OCI-LY1 (cell line): ENCODE measurements around the gene YBX3.

Experiments
- H2AFZ ChIP-seq: fragments of 200-600 bp; sonication (generic), shearing (Covaris generic); 2 replicates; pipeline ENCODE4 v1.6.0; 2014; ENCODE audit warnings: antibody characterized with exemption, mild to moderate bottlenecking, low read length
- H3F3A ChIP-seq: fragments of 200-600 bp; sonication (generic), shearing (Covaris generic); 2 replicates; pipeline ENCODE4 v1.6.0; 2014; ENCODE audit warnings: mild to moderate bottlenecking, antibody characterized with exemption, low read length, moderate library complexity; ENCODE audit not compliant: insufficient read depth
- H3K27ac ChIP-seq: fragments of 200-600 bp; sonication (generic); 2 replicates; pipeline ENCODE4 v1.5.1; 2014; ENCODE audit warnings: low read length, mixed run types, mild to moderate bottlenecking, low read depth; ENCODE audit not compliant: poor library complexity, severe bottlenecking
- H3K27me3 ChIP-seq: fragments of 200-600 bp; sonication (generic); 2 replicates; pipeline ENCODE4 v1.6.0; 2014; ENCODE audit warnings: antibody characterized with exemption, mild to moderate bottlenecking, low read length, moderate library complexity; ENCODE audit not compliant: insufficient read depth
- H3K36me3 ChIP-seq: fragments of 200-600 bp; sonication (generic); 2 replicates; pipeline ENCODE4 v1.6.1; 2014; ENCODE audit warnings: mild to moderate bottlenecking, antibody characterized with exemption, low read length, moderate library complexity, mixed read lengths; ENCODE audit not compliant: insufficient read depth
- H3K4me1 ChIP-seq: fragments of 200-600 bp; sonication (generic); 2 replicates; pipeline ENCODE4 v1.5.1; 2014; ENCODE audit warnings: mild to moderate bottlenecking, low read length, moderate library complexity; ENCODE audit not compliant: insufficient read depth, severe bottlenecking
- H3K4me2 ChIP-seq: fragments of 200-600 bp; sonication (generic), shearing (Covaris generic); 2 replicates; pipeline ENCODE4 v1.6.1; 2014; ENCODE audit warnings: low read length
- H3K4me3 ChIP-seq: fragments of 200-600 bp; sonication (generic); 2 replicates; pipeline ENCODE4 v1.5.1; 2014; ENCODE audit warnings: low read length, low read depth, mild to moderate bottlenecking, mixed read lengths; ENCODE audit not compliant: poor library complexity, severe bottlenecking
- H3K79me2 ChIP-seq: fragments of 200-600 bp; shearing (Covaris generic); 2 replicates; pipeline ENCODE4 v1.6.1; 2016; ENCODE audit warnings: mixed run types, low read length, mixed read lengths; ENCODE audit not compliant: insufficient read depth
- H3K9ac ChIP-seq: fragments of 200-600 bp; sonication (generic), shearing (Covaris generic); 2 replicates; pipeline ENCODE4 v1.6.1; 2014; ENCODE audit warnings: mild to moderate bottlenecking, low read length, mixed read lengths
- H3K9me2 ChIP-seq: fragments of 200-600 bp; sonication (generic), shearing (Covaris generic); 2 replicates; pipeline ENCODE4 v1.6.1; 2014; ENCODE audit warnings: low read depth, mild to moderate bottlenecking, low read length, mixed read lengths
- H3K9me3 ChIP-seq: fragments of 200-600 bp; shearing (Covaris generic); 2 replicates; pipeline ENCODE4 v1.6.1; 2014; ENCODE audit warnings: low read length, mixed read lengths
- H4K20me1 ChIP-seq: fragments of 200-600 bp; sonication (generic), shearing (Covaris generic); 2 replicates; pipeline ENCODE4 v1.6.0; 2016; ENCODE audit warnings: mild to moderate bottlenecking, low read length; ENCODE audit not compliant: insufficient read depth
- EZH2 ChIP-seq: fragments of 200-600 bp; sonication (generic), shearing (Covaris generic); IDR thresholded peaks from 2 replicates; pipeline ENCODE4 v1.8.0; 2017; ENCODE audit warnings: borderline replicate concordance, mixed run types, mild to moderate bottlenecking, antibody characterized with exemption, low read length, moderate library complexity, mixed read lengths
- TF ChIP-seq, protein P1 (sequence below): fragments of 200-600 bp; sonication (generic), shearing (Covaris generic); IDR thresholded peaks from 2 replicates; pipeline ENCODE4 v1.5.1; 2017; ENCODE audit warnings: mild to moderate bottlenecking, antibody characterized with exemption, low read length, moderate library complexity, mixed read lengths

YBX3 gene

DNA sequence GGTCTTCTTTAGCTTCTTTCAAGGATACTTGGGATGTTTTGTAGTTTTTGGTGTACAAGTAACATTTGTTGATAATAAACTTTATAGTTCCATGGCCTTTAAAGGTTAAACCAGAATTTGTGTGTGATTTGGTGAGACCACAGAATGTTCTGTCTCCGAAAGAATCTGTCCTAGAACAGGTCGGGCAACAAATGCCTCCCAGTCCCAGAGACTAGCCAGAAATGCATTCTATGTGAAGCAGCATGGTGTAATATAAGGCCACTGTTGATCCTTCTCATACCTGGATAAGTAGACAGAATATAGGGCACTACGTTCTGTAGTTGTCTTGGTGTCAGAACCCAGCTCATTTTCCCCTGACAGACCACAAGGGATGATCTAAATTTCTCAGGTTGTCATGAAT is 59.3 kb downstream of the YBX3 start:
- H3K9ac ChIP-seq: no peak overlapping the region
- H4K20me1 ChIP-seq: no peaks in the 10 kb centered on the region
- no peak overlapping the region for H3K27ac ChIP-seq
- H3K4me3 ChIP-seq: no peak overlapping the region
- H3K9me3 ChIP-seq: no peaks in the 10 kb centered on the region
- H3K4me1 ChIP-seq: peaks cover 14% of the 10 kb centered on the region
- no peaks in the 10 kb centered on the region for H3K27me3 ChIP-seq
- H3K36me3 ChIP-seq: no peaks in the 10 kb centered on the region
- TF ChIP-seq, protein P1, sequence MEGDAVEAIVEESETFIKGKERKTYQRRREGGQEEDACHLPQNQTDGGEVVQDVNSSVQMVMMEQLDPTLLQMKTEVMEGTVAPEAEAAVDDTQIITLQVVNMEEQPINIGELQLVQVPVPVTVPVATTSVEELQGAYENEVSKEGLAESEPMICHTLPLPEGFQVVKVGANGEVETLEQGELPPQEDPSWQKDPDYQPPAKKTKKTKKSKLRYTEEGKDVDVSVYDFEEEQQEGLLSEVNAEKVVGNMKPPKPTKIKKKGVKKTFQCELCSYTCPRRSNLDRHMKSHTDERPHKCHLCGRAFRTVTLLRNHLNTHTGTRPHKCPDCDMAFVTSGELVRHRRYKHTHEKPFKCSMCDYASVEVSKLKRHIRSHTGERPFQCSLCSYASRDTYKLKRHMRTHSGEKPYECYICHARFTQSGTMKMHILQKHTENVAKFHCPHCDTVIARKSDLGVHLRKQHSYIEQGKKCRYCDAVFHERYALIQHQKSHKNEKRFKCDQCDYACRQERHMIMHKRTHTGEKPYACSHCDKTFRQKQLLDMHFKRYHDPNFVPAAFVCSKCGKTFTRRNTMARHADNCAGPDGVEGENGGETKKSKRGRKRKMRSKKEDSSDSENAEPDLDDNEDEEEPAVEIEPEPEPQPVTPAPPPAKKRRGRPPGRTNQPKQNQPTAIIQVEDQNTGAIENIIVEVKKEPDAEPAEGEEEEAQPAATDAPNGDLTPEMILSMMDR: no peak
- no peak for TF ChIP-seq EZH2
- no peak overlapping the region for H2AFZ ChIP-seq
- no peaks in the 10 kb centered on the region for H3K79me2 ChIP-seq
- no peak overlapping the region for H3K4me2 ChIP-seq
- no peaks in the 10 kb centered on the region for H3K9me2 ChIP-seq
- H3F3A ChIP-seq: no peaks in the 10 kb centered on the region

DNA sequence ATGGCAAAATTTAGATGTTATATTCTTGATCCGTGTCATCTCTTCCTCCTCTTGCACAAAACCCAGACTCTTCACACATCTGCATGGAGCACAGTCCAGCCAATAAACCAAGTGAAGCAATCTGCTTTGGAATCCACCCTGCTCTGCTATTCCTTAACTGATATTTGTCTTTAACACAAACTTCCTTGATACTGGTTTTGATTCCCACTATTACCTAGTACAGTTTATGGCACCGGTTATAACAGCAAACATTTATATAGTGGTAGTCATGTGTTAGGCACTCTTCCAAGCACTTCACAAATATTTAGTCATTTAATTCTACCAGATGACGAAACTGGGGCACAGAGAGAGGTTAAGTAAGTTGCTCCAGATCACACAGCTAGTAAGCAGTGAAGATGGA is 61.8 kb downstream of the YBX3 start:
- Histone ChIP-seq H3F3A (no peaks in the 10 kb centered on the region), H3K4me3 (no peak overlapping the region), H3K4me2 (no peak overlapping the region), H3K27me3 (no peaks in the 10 kb centered on the region), H3K4me1 (peaks cover 7% of the 10 kb centered on the region), H3K27ac (no peak overlapping the region), H3K9ac (no peak overlapping the region), H3K9me2 (no peaks in the 10 kb centered on the region), H4K20me1 (no peaks in the 10 kb centered on the region), H3K36me3 (no peaks in the 10 kb centered on the region), H3K9me3 (0 out of 2 replicates have a peak, but pooled peaks cover 3% of the 10 kb centered on the region), H3K79me2 (no peaks in the 10 kb centered on the region), H2AFZ (no peak overlapping the region)
- no peak for TF ChIP-seq EZH2
- TF ChIP-seq, protein P1: no peak

DNA sequence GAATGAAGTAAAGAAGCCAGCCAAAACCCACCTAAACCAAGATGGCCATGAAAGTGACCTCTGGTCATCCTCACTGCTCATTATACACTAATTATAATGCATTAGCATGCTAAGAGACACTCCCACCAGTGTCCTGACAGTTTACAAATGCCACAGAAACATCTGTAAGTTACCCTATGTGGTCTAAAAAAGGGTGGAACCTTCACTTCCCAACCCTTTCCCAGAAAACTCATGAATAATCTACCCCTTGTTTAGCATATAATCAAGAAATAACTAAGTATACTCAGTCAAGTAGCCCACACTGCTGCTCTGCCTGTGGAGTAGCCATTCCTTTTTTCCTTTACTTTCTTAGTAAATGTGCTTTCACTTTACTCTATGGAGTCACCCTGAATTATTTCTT is 69.1 kb downstream of the YBX3 start:
- H3K36me3 ChIP-seq: no peaks in the 10 kb centered on the region
- no peaks in the 10 kb centered on the region for H3K4me1 ChIP-seq
- H3K27me3 ChIP-seq: no peaks in the 10 kb centered on the region
- H3K4me2 ChIP-seq: no peak overlapping the region
- H3K27ac ChIP-seq: no peak overlapping the region
- H4K20me1 ChIP-seq: no peaks in the 10 kb centered on the region
- no peak overlapping the region for H3K4me3 ChIP-seq
- no peaks in the 10 kb centered on the region for H3F3A ChIP-seq
- TF ChIP-seq, protein P1: no peak
- no peak for TF ChIP-seq EZH2
- no peak overlapping the region for H2AFZ ChIP-seq
- H3K79me2 ChIP-seq: no peaks in the 10 kb centered on the region
- H3K9ac ChIP-seq: no peak overlapping the region
- no peaks in the 10 kb centered on the region for H3K9me2 ChIP-seq
- 0 out of 2 replicates have a peak, but pooled peaks cover 3% of the 10 kb centered on the region for H3K9me3 ChIP-seq
